ENCODE measurements around the gene CDK5R1. TPM values are rescaled to one million over a fixed set of nuclear protein-coding genes. Genes with fewer than 3 reads are reported as not detected.
"Not testable (repeated sequence)": the region's sequence is repeated elsewhere in the genome, so short reads cannot be mapped to it uniquely, and the experiment has no call there.

Gene CDK5R1
- total and polyA plus RNA-seq, 2 donors (not counting 1 experiment from before 2014, with no cell fraction given) = 0.33 to 0.56 TPM

- Histone ChIP-seq H4K20me1 (ENCODE audit: control insufficient read depth, extremely low read depth, insufficient read depth, low read length) (peaks cover 2% of the 10 kb centered on the region), H3K4me2 (ENCODE audit: extremely low read depth, insufficient read depth, low read length) (no peak overlapping the region), H3K4me1 (ENCODE audit: control insufficient read depth, extremely low read depth, insufficient read depth, low read length) (no peaks in the 10 kb centered on the region), H3K9ac (ENCODE audit: insufficient read depth, low read length) (no peak overlapping the region), H3K27ac (ENCODE audit: insufficient read depth, low read length) (no peak overlapping the region), H2AFZ (ENCODE audit: low read length) (no peak overlapping the region), H3K4me3 (replicated peaks in 1 of 4; ENCODE audit: control extremely low read depth in 1 of 4, insufficient read depth in 1 of 4, low read depth in 3 of 4, low read length in 4 of 4) (no peak overlapping the region), H3K27me3 (ENCODE audit: control insufficient read depth, insufficient read depth, low read length) (no peaks in the 10 kb centered on the region), H3K9me3 (ENCODE audit: control insufficient read depth, insufficient read depth, low read depth, low read length) (no peaks in the 10 kb centered on the region), H3K79me2 (ENCODE audit: control insufficient read depth, insufficient read depth, low read length) (peaks cover 62% of the 10 kb centered on the region), H3K36me3 (ENCODE audit: control insufficient read depth, insufficient read depth, low read length) (peaks cover 13% of the 10 kb centered on the region)
- no peak for DNase-seq (ENCODE audit: low read depth in 2 of 2)
- TF ChIP-seq CTCF (conservative IDR thresholded peaks at IDR 0.05 in 1 of 2, IDR thresholded peaks at IDR 0.05 in 1 of 2; ENCODE audit: low read depth in 1 of 2, low read length in 2 of 2) = no peak
- no peak for TF ChIP-seq EZH2 (IDR thresholded peaks at IDR 0.05; ENCODE audit: low read length, missing control alignments)
Measured at GRCh38 chr17:32449963-32450362, 36.8 kb upstream of the CDK5R1 start.

- not testable (repeated sequence) for H2AFZ ChIP-seq (ENCODE audit: low read length); H3K4me2 ChIP-seq (ENCODE audit: extremely low read depth, insufficient read depth, low read length); H3K27ac ChIP-seq (ENCODE audit: insufficient read depth, low read length); H3K9ac ChIP-seq (ENCODE audit: insufficient read depth, low read length); H3K27me3 ChIP-seq (ENCODE audit: control insufficient read depth, insufficient read depth, low read length); H3K4me3 ChIP-seq (replicated peaks in 1 of 4; ENCODE audit: control extremely low read depth in 1 of 4, insufficient read depth in 1 of 4, low read depth in 3 of 4, low read length in 4 of 4); H4K20me1 ChIP-seq (ENCODE audit: control insufficient read depth, extremely low read depth, insufficient read depth, low read length); DNase-seq (ENCODE audit: low read depth in 2 of 2); H3K4me1 ChIP-seq (ENCODE audit: control insufficient read depth, extremely low read depth, insufficient read depth, low read length); H3K9me3 ChIP-seq (ENCODE audit: control insufficient read depth, insufficient read depth, low read depth, low read length)
- Histone ChIP-seq H3K79me2 (ENCODE audit: control insufficient read depth, insufficient read depth, low read length) (peaks cover 60% of the 10 kb centered on the region), H3K36me3 (ENCODE audit: control insufficient read depth, insufficient read depth, low read length) (peaks cover 14% of the 10 kb centered on the region)
Measured at GRCh38 chr17:32450379-32450778, 36.4 kb upstream of the CDK5R1 start.

GRCh38 chr17:32451879-32452278 is 34.9 kb upstream of the CDK5R1 start:
- no peaks in the 10 kb centered on the region for H3K9me3 ChIP-seq (ENCODE audit: control insufficient read depth, insufficient read depth, low read depth, low read length)
- no peaks in the 10 kb centered on the region for H3K4me1 ChIP-seq (ENCODE audit: control insufficient read depth, extremely low read depth, insufficient read depth, low read length)
- H3K9ac ChIP-seq (ENCODE audit: insufficient read depth, low read length) = no peak overlapping the region
- no peaks in the 10 kb centered on the region for H3K27me3 ChIP-seq (ENCODE audit: control insufficient read depth, insufficient read depth, low read length)
- peaks cover 15% of the 10 kb centered on the region for H3K36me3 ChIP-seq (ENCODE audit: control insufficient read depth, insufficient read depth, low read length)
- no peak overlapping the region for H3K4me2 ChIP-seq (ENCODE audit: extremely low read depth, insufficient read depth, low read length)
- TF ChIP-seq EZH2 (IDR thresholded peaks at IDR 0.05; ENCODE audit: low read length, missing control alignments) (no peak), CTCF (conservative IDR thresholded peaks at IDR 0.05 in 1 of 2, IDR thresholded peaks at IDR 0.05 in 1 of 2; ENCODE audit: low read depth in 1 of 2, low read length in 2 of 2) (no peak)
- H4K20me1 ChIP-seq (ENCODE audit: control insufficient read depth, extremely low read depth, insufficient read depth, low read length) = no peaks in the 10 kb centered on the region
- H3K27ac ChIP-seq (ENCODE audit: insufficient read depth, low read length) = no peak overlapping the region
- H3K4me3 ChIP-seq (replicated peaks in 1 of 4; ENCODE audit: control extremely low read depth in 1 of 4, insufficient read depth in 1 of 4, low read depth in 3 of 4, low read length in 4 of 4) = no peak overlapping the region
- no peak for DNase-seq (ENCODE audit: low read depth in 2 of 2)
- H3K79me2 ChIP-seq (ENCODE audit: control insufficient read depth, insufficient read depth, low read length) = peaks cover 46% of the 10 kb centered on the region
- H2AFZ ChIP-seq (ENCODE audit: low read length) = no peak overlapping the region

Measured in fibroblast of lung (primary cell).